GM12873 (cell line): ENCODE data around the gene KCNJ6.

Experiments used
- CTCF ChIP-seq: IDR thresholded peaks from 2 replicates; pipeline ENCODE4 v1.5.1; 2012; ENCODE audit warnings: low read depth, mild to moderate bottlenecking, moderate library complexity, low read length, control low read depth; ENCODE audit not compliant: insufficient read depth; ENCODE audit errors: missing control alignments

The KCNJ6 gene

GRCh38 chr21:37658121-37658816 is 258.0 kb downstream of the KCNJ6 start:
- TF ChIP-seq CTCF, result no peak

- TF ChIP-seq CTCF, result no peak
Observed at GRCh38 chr21:37656899-37657298, 259.4 kb downstream of the KCNJ6 start.

GRCh38 chr21:37655611-37656300 is 260.5 kb downstream of the KCNJ6 start:
- no peak for TF ChIP-seq CTCF

GRCh38 chr21:37654596-37654995 is 261.7 kb downstream of the KCNJ6 start:
- no peak for TF ChIP-seq CTCF

GRCh38 chr21:37653201-37653600 is 263.1 kb downstream of the KCNJ6 start:
- no peak for TF ChIP-seq CTCF

GRCh38 chr21:37647781-37648180 is 268.5 kb downstream of the KCNJ6 start:
- TF ChIP-seq CTCF, result no peak

- TF ChIP-seq CTCF, result no peak
Observed at GRCh38 chr21:37645848-37646247, 270.4 kb downstream of the KCNJ6 start.
